Right lobe of liver (tissue), 6 donors: ENCODE data around the gene NBEA. TPM values are rescaled to one million over a fixed set of nuclear protein-coding genes. Genes with fewer than 3 reads are reported as not detected.
"Not testable (repeated sequence)": the region's sequence is repeated elsewhere in the genome, so short reads cannot be mapped to it uniquely, and the experiment has no call there.

ENCODE experiments used
- ATAC-seq, 4 donors: fragments of 200-7000 bp; cut with Tn5 transposase; one replicate each; pipeline ENCODE4 v1.9.1; 2020; ENCODE audit warnings: mild to moderate bottlenecking in 4 of 4, moderate library complexity in 4 of 4
- DNase-seq, 3 donors: peaks; one replicate each; pipeline ENCODE4 v3.0.0-alpha.2; 2020
- H3K27ac ChIP-seq, 3 donors: fragments of 200-600 bp; one replicate each; pipeline ENCODE4 v1.8.0; 2022
- H3K27me3 ChIP-seq, 2 donors: fragments of 200-600 bp; one replicate each; pipeline ENCODE4 v1.8.0; 2022
- H3K36me3 ChIP-seq, 4 donors: fragments of 200-600 bp; sonication (generic) in 1 of 4; one replicate each; pipeline versions ENCODE4 v1.5.1 to v1.8.0; 2017 to 2022; ENCODE audit warnings: control low read depth in 1 of 4
- H3K4me1 ChIP-seq, 4 donors: fragments of 200-600 bp; sonication (generic) in 1 of 4; one replicate each; pipeline versions ENCODE4 v1.5.1 to v1.8.0; 2017 to 2022; ENCODE audit warnings: control low read depth in 1 of 4
- H3K4me3 ChIP-seq, 3 donors: fragments of 200-600 bp; one replicate each; pipeline ENCODE4 v1.8.0; 2022
- H3K9me3 ChIP-seq, 4 donors: fragments of 200-600 bp; sonication (generic) in 1 of 4; one replicate each; pipeline versions ENCODE4 v1.5.1 to v1.8.0; 2017 to 2022; ENCODE audit warnings: control low read depth in 1 of 4
- CTCF ChIP-seq, 4 donors: fragments of 200-600 bp in 3 of 4; fragments of 450-650 bp in 1 of 4; IDR thresholded peaks; one replicate each; pipeline versions ENCODE4 v1.5.1 to v1.8.0; 2016 to 2022; ENCODE audit warnings: antibody characterized with exemption in 4 of 4, mild to moderate bottlenecking in 2 of 4
- POLR2A ChIP-seq: fragments of 450-650 bp; IDR thresholded peaks from one replicate; pipeline ENCODE4 v1.6.1; 2017; ENCODE audit warnings: antibody characterized with exemption, mild to moderate bottlenecking
- WGBS: methylation state at CpG from one replicate; pipeline ENCODE4 v1.1.6; 2018; ENCODE audit warnings: low coverage, low lambda C conversion rate; ENCODE audit not compliant: insufficient coverage; ENCODE audit errors: missing lambda C conversion rate; 5-methylcytosine and 5-hydroxymethylcytosine counted together
- intact Hi-C, 2 donors: fragments of 100-400 bp; cut with DNase I; formaldehyde crosslinking; loops; one replicate each; pipeline versions ENCODE4 v1.11.2 to v1.14.1; 2022
- total RNA-seq, 6 experiments: library from RNA; depleted of rRNA in 2 of 6; stranded (reverse); fragments of >200 nt in 2 of 6; fragmentation: NEBNext Ultra II Directional in 3 of 6; extraction: Animal tissue kit (Norgen Biotek cat#: 25700) in 3 of 6; gene quantifications; one replicate each; pipeline versions ENCODE4 v1.1.0 to v1.2.4, GENCODE V29; 2016 to 2023
- donor health status: DM: no; HTN: yes; CAD: no.
- donor health status: DM: no; HTN: no; CAD: no.
- donor health status: DM: no; HTN: no; CAD: no.
- donor health status: DM: no; HTN: yes; CAD: no.
- donor health status: DM: no; HTN: yes; CAD: no.

The NBEA gene
- total RNA-seq, 6 experiments from 2014 or later: 0.62 to 1.7 (median 0.75) TPM

GRCh38 chr13:34951528-34951927 is 9.5 kb downstream of the NBEA start:
- TF ChIP-seq POLR2A: no peak
- no peak for TF ChIP-seq CTCF (IDR thresholded peaks at IDR 0.05)
- Histone ChIP-seq H3K9me3 (no peaks in the 10 kb centered on the region), H3K4me3 (no peak overlapping the region), H3K27ac (no peak overlapping the region), H3K4me1 (no peaks in the 10 kb centered on the region), H3K36me3 (no peaks in the 10 kb centered on the region), H3K27me3 (no peaks in the 10 kb centered on the region)
- DNase-seq (no peak), ATAC-seq (no peak)
- intact Hi-C loops: no loop called here

DNA sequence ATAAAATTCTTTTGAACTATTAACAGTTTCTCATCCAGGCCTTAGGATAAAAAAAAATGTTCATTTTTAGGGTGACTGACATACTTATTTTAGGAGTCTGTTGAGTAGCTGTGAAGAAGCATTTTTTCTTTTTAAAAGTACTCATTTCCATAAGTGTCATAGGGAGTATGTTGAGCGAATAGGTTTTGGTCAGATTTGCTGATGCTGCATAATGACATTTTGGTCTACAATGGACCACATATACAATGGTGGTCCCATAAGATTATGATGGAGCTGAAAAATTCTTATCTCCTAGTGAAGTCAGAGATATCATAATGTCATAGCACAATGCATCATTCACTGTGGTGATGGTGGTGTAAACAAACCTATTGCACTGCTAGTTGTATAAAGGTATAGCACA is 17.4 kb downstream of the NBEA start:
- Histone ChIP-seq H3K27ac (no peak overlapping the region), H3K4me3 (no peak overlapping the region), H3K9me3 (no peaks in the 10 kb centered on the region), H3K27me3 (no peaks in the 10 kb centered on the region), H3K36me3 (no peaks in the 10 kb centered on the region), H3K4me1 (no peaks in the 10 kb centered on the region)
- intact Hi-C loops: no loop called here
- ATAC-seq (no peak), DNase-seq (no peak)
- TF ChIP-seq POLR2A (no peak), CTCF (IDR thresholded peaks at IDR 0.05) (no peak)
- WGBS: 100% methylated on average over 1 of the region's 1 CpG

- H3K9me3 ChIP-seq: no peaks in the 10 kb centered on the region
- DNase-seq (no peak), ATAC-seq (no peak)
- intact Hi-C loops: no loop called here
- H3K27me3 ChIP-seq: no peaks in the 10 kb centered on the region
- no peak overlapping the region for H3K27ac ChIP-seq
- no peaks in the 10 kb centered on the region for H3K36me3 ChIP-seq
- no peak overlapping the region for H3K4me3 ChIP-seq
- 80% methylated on average over 3 of the region's 4 CpGs for WGBS
- TF ChIP-seq POLR2A (no peak), CTCF (IDR thresholded peaks at IDR 0.05) (no peak)
- no peaks in the 10 kb centered on the region for H3K4me1 ChIP-seq
These were observed 22.5 kb downstream of the NBEA start for GRCh38 chr13:34964558-34964957.

DNA sequence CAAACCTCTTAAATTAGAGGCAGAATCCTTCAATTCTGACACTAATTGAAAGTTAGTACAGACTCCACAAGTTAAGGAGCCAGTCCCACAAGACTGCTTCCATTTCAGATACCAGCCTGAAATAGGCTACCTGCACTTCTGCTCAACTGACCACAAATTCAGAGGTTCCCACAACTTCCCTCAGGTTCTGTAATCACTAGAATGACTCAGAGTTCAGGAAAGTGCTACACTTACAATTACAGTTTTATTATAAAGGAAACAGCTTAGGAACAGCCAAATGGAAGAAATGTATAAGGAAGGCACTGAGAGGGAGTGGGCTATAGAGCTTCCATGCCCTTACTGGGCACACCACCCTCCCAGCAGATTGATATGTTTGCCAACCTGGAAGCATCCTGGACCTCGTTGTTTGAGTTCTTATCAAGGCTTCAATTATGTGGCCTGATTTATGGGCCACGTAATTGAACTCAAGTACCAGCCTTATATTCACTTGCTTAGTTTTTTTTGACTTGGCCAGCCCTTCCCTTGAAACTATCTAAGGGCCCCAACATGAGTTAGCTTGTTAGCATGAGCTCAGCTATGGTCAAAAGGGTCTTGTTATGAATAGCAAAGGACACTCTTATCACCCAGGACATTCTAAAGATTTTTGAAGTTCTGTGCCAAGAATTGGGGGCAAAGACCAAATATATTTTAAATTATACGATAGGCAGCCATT is 25.9 kb downstream of the NBEA start:
- WGBS: 63% methylated on average over 3 of the region's 3 CpGs
- no peak for ATAC-seq
- H3K27me3 ChIP-seq: no peaks in the 10 kb centered on the region

DNA sequence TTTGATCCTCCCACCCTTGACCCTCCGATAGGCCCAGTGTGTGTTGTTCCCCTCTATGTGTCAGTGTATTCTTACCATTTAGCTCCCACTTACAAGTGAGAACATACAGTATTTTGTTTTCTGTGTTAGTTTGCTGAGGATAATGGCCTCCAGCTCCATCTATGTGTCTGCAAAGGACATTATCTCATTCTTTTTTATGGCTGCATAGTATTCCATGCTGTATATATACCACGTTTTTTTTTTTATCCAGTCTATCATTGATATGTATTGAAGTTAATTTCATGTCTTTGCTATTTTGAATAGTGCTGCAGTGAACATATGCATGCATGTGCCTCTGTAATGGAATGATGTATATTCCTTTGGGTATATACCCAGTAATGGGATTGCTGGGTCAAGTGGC is 27.5 kb downstream of the NBEA start:
- H3K4me3 ChIP-seq, intact Hi-C loops, H3K27ac ChIP-seq, H3K9me3 ChIP-seq, H3K27me3 ChIP-seq, H3K4me1 ChIP-seq, ATAC-seq, H3K36me3 ChIP-seq, DNase-seq: not testable (repeated sequence)
- 94% methylated on average over 2 of the region's 2 CpGs for WGBS

More for the DNA sequence above, 25.9 kb downstream of the NBEA start:
- H3K9me3 ChIP-seq: no peaks in the 10 kb centered on the region
- no peak overlapping the region for H3K4me3 ChIP-seq
- no peak for TF ChIP-seq CTCF (IDR thresholded peaks at IDR 0.05)
- no peak for TF ChIP-seq POLR2A
- H3K36me3 ChIP-seq: no peaks in the 10 kb centered on the region
- no peak overlapping the region for H3K27ac ChIP-seq
- H3K4me1 ChIP-seq: no peaks in the 10 kb centered on the region
- DNase-seq: no peak
- intact Hi-C loops: no loop called here
